ENCODE measurements around the gene MAST3.

MAST3 gene

GRCh38 chr19:18155095-18156087 is 57.8 kb downstream of the MAST3 start:
- no peak overlapping the region for H3K27ac ChIP-seq (ENCODE audit: low read length)
- H3K4me3 ChIP-seq (ENCODE audit: low read length), result no peak overlapping the region
- TF ChIP-seq EZH2phosphoT487 (IDR thresholded peaks at IDR 0.05; ENCODE audit: low read depth) (no peak), CTCF (IDR thresholded peaks at IDR 0.05; ENCODE audit: low read depth, low read length) (no peak)
- H3K36me3 ChIP-seq (replicated peaks; ENCODE audit: low read depth, low read length), result peaks cover 23% of the 10 kb centered on the region
- peaks cover 13% of the 10 kb centered on the region; the same call in 1 of the 2 replicates for H3K79me2 ChIP-seq (ENCODE audit: low read length)
- H2AFZ ChIP-seq (ENCODE audit: low read depth, low read length), result no peak overlapping the region
- peaks cover 19% of the 10 kb centered on the region for H3K4me1 ChIP-seq (ENCODE audit: low read length)
- H3K9me3 ChIP-seq (ENCODE audit: insufficient read depth, low read length), result no peaks in the 10 kb centered on the region
- H4K20me1 ChIP-seq (ENCODE audit: insufficient read depth, low read length), result peaks cover 8% of the 10 kb centered on the region; the same call in 1 of the 2 replicates
- H3K27me3 ChIP-seq (ENCODE audit: low read depth, low read length), result no peaks in the 10 kb centered on the region
- H3K9ac ChIP-seq (ENCODE audit: low read length), result no peak overlapping the region
- no peak overlapping the region for H3K4me2 ChIP-seq (ENCODE audit: low read length)

- no peaks in the 10 kb centered on the region for H3K27me3 ChIP-seq (ENCODE audit: low read depth, low read length)
- TF ChIP-seq CTCF (IDR thresholded peaks at IDR 0.05; ENCODE audit: low read depth, low read length) (no peak), EZH2phosphoT487 (IDR thresholded peaks at IDR 0.05; ENCODE audit: low read depth) (no peak)
- no peak overlapping the region for H2AFZ ChIP-seq (ENCODE audit: low read depth, low read length)
- no peak overlapping the region for H3K9ac ChIP-seq (ENCODE audit: low read length)
- H3K27ac ChIP-seq (ENCODE audit: low read length), result no peak overlapping the region
- H3K79me2 ChIP-seq (ENCODE audit: low read length), result peaks cover 13% of the 10 kb centered on the region; the same call in 1 of the 2 replicates
- no peak overlapping the region for H3K4me2 ChIP-seq (ENCODE audit: low read length)
- peaks cover 8% of the 10 kb centered on the region; the same call in 1 of the 2 replicates for H4K20me1 ChIP-seq (ENCODE audit: insufficient read depth, low read length)
- peaks cover 24% of the 10 kb centered on the region for H3K4me1 ChIP-seq (ENCODE audit: low read length)
- no peaks in the 10 kb centered on the region for H3K9me3 ChIP-seq (ENCODE audit: insufficient read depth, low read length)
- H3K36me3 ChIP-seq (replicated peaks; ENCODE audit: low read depth, low read length), result peaks cover 16% of the 10 kb centered on the region
- H3K4me3 ChIP-seq (ENCODE audit: low read length), result no peak overlapping the region
Observed at GRCh38 chr19:18156268-18156667, 58.7 kb downstream of the MAST3 start.

GRCh38 chr19:18156841-18157464 is 59.4 kb downstream of the MAST3 start:
- Histone ChIP-seq H4K20me1 (ENCODE audit: insufficient read depth, low read length) (peaks cover 8% of the 10 kb centered on the region; the same call in 1 of the 2 replicates), H3K79me2 (ENCODE audit: low read length) (peaks cover 13% of the 10 kb centered on the region; the same call in 1 of the 2 replicates), H3K4me3 (ENCODE audit: low read length) (no peak overlapping the region), H3K9me3 (ENCODE audit: insufficient read depth, low read length) (no peaks in the 10 kb centered on the region), H3K9ac (ENCODE audit: low read length) (no peak overlapping the region), H3K4me1 (ENCODE audit: low read length) (peaks cover 18% of the 10 kb centered on the region), H3K27ac (ENCODE audit: low read length) (no peak overlapping the region), H2AFZ (ENCODE audit: low read depth, low read length) (no peak overlapping the region), H3K4me2 (ENCODE audit: low read length) (no peak overlapping the region), H3K27me3 (ENCODE audit: low read depth, low read length) (no peaks in the 10 kb centered on the region), H3K36me3 (replicated peaks; ENCODE audit: low read depth, low read length) (peaks cover 17% of the 10 kb centered on the region)
- no peak for TF ChIP-seq EZH2phosphoT487 (IDR thresholded peaks at IDR 0.05; ENCODE audit: low read depth)
- no peak for TF ChIP-seq CTCF (IDR thresholded peaks at IDR 0.05; ENCODE audit: low read depth, low read length)
